ENCODE measurements around the gene KATNAL1.
"Not testable (repeated sequence)": the region's sequence is repeated elsewhere in the genome, so short reads cannot be mapped to it uniquely, and the experiment has no call there.

The KATNAL1 gene

DNA sequence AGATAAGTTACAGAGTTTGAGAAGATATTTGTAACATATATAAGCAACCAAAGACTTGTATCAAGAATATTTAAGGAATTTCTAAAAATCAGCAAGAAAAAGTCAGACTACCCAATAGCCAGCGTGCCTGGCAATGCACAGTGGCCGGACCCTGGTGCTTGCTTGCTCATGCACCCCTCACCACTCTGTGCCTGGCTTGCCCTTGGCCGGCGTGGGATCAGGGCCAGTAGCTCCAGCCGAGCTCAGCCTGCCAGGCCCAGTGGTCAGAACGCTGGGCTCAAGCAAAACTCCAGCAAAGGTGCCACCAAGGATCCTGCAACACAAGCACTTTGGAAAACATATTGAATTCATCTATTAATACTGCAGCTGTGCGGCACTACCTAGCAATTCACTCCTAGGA lies 95.1 kb downstream of the KATNAL1 start:
- no peak for DNase-seq (ENCODE audit: low read depth, low spot score)

DNA sequence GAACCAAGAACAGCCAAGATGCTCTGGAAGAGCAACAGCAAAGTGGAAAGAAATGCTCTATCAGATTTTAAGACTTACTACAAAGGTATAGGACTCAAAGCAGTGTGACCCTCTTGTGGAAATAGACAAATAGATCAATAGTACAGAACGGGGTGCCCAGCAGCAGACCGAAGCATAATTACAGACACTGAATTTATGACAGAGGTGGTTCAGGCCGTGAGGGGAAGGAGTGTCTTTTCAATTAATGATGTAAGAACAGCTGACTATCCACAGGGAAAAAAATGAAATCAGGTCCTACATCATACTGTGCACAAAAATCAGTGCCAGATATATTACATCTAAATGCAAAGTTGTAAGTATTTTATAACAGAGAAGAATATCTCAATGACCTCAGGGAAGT lies 95.6 kb downstream of the KATNAL1 start:
- no peak for DNase-seq (ENCODE audit: low read depth, low spot score)

DNA sequence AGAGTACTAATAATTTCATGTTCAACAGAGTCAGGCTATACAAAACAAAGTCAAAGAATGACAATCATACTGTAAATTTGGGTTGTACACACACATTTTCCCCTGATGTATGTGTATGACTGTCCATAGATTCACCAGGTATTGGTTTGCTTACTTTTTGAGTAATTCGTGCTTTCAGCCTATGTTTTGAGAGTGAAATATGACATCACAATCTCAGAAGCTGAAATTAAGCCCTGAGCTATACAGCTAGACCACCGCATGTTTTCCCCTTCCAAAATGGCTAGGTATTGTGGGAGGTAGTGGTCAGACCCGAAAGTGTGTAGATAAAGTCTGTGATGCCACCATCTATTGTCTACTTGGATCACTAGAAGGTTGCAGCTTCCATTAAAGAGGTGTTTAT lies 102.8 kb downstream of the KATNAL1 start:
- no peak for DNase-seq (ENCODE audit: low read depth, low spot score)

DNA sequence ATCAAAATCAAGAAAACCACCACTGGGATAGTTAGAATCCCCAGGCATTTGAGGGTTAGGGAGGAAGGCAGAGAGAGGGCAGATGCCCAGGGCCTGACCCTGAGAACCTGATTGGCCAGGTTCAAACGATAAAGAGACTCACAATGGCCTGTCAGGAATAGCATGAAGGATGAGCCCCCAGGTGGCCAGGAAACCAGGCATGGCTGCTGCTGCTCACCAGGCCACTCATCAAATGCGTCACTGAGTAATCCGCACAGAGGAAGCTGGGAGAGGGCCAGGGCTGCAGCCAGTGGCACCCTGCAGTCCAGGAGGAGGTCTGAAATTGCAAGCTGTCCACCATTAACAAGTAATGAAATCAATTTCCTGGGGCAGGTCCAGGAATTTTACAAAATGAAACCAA lies 111.3 kb downstream of the KATNAL1 start:
- no peak for DNase-seq (ENCODE audit: low read depth, low spot score)

DNA sequence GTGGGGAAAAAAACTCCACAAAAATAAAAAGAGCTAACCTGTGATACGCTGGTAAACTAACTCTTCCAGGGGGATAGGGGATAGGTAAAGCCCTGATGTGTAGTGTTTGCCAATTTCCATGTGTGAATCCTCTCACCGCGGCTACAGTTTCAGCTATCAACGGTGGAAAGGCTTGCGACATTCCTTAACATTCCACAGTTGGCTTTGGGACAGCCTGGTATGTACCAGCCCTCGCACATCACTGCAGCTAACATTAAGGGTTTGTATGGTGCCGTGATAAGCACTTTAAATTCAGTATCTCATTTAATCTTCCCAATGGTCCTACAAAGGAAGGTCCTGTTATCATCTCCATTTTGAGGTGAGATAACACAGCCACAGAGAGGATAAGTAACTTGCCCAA lies 112.4 kb downstream of the KATNAL1 start:
- no peak for DNase-seq (ENCODE audit: low read depth, low spot score)

DNA sequence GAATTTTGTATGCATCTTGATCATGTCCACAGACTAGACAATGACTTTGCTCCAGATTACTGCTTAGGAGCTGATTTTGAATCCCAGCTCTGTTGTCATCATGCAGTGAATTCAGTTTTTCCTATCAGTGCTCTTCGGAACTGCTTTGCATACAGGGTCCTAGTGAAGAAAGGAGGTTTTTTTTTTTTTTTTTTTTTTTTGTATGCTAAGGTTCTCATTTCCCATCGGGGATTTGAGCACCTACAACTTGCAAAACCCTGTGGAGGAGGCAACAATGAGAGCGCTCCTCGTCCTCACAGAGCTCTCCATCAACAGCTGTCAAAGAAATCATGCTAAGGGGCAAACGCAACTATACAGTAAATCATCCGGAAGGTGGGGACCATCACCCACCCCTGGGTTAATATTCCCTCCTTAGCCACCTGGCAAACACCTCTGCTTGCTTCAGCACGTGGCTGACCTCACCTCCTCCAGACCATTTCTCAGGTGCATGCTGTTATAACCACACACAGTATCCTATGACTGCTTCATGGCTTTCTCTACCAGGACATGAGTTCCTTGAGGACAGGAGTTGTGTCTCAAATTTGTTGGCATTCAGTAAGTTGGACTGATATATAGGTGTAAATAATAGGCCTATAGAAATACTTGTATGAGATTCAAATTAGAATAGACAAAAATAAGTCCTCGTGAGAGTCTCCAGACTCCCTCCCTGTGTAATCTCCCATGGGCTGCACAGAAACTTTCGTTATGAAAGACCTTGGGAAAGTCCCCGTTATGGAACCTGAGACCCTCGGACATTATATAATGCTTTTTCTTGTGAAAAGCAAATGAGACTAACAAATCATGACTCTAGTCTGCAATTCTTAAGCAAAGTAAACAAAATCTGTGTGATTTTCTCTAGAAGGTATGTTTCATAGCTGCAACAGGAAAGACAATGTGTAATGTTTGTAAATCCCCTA lies 113.8 kb downstream of the KATNAL1 start:
- DNase-seq (ENCODE audit: low read depth, low spot score): no peak

DNA sequence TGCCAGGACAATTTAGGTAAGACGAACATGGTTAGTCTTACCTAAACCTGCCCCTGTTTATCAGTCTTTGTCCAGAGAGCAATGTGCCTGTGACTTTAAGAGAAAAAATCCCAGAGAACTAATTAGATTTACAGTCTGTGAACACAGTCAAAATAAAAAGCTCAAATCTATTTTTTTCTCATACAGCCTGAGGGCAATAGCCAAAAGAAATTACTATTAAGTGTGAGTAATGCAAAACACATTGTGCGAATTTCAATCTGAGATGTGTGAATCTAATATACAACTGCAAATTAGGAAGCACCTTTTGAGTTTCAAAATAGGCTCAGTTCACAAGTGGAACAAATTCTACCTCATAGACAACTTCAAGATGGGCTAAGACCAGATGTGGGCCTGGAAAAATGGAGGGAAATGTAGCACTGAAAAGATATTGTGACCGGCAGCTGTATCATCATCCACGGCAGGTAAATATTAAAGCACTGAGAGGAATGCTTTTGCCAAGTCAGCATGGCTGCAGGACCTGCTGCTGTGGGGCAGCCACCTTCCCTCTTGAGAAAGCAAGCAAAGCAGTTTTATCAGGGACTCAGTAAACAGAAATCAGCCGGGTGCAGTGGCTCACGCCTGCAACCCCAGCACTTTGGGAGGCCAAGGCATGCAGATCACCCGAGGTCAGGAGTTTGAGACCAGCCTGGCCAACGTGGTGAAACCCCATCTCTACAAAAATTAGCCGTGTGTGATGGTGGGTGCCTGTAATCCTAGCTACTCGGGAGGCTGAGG lies 114.8 kb downstream of the KATNAL1 start:
- DNase-seq (ENCODE audit: low read depth, low spot score): no peak

DNA sequence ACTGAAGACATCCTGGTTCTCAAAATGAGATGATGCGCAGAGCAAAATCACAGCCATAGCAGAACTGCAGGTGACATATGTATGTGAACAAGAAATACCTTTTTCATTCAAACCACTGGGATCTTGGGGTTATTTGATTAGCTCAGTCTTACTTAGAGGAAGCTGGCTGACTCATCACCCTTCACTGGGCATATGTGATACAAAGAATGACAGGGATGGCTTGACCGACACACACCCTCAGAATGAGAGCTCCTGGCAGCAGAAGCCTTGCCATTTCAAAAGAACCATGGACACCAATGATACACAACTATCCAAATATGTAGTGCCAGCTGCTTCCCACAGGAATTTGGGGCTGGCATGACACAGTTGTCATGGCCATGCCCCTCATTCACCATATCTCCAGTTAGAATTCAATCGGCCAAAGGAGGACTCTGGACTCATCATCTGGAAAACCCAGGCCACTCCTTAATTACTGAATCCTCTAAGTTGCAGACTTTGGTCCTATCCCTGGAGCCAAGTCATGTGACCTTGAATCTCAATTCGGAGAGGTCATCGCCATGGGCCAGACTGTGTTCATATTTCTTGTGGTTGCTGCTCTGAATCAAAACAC lies 115.8 kb downstream of the KATNAL1 start:
- DNase-seq (ENCODE audit: low read depth, low spot score): no peak

DNA sequence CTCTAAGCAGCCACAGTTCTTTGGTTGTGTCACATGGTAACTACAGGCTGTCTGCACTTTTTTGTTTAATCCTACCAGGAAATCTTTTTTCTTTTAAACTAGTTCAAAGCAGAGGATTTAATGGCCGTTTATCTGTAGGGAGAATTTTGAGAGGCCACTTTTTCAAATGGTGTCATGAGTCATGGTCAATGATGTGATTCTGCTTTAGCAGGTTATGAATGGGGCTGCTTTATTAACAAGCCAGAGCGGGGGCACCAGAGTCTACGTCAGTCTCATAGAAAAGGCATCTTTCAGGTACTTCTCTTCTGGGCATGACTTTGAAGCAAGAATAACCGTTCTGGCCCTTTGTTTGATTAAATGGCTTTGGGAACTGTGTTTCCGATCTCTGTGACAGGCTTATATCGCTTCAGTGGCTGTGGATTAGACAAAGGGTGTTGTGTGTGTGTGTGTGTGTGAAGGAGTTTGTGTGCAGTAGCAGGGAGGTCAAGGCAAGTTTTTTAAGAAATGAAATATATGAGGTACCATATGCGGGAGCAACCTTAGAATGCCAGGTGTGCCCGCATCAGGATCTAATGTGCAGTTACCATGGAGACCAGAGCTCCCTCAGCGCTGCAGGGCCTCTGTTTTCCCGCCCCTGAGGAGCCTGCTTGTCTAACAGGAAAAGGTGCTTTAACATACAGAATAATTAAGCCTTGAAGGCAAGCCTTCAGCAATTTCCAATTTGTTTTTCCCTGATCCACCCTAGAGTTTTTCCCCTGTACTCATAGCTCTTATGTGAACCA lies 120.5 kb downstream of the KATNAL1 start:
- no peak for DNase-seq (ENCODE audit: low read depth, low spot score)

DNA sequence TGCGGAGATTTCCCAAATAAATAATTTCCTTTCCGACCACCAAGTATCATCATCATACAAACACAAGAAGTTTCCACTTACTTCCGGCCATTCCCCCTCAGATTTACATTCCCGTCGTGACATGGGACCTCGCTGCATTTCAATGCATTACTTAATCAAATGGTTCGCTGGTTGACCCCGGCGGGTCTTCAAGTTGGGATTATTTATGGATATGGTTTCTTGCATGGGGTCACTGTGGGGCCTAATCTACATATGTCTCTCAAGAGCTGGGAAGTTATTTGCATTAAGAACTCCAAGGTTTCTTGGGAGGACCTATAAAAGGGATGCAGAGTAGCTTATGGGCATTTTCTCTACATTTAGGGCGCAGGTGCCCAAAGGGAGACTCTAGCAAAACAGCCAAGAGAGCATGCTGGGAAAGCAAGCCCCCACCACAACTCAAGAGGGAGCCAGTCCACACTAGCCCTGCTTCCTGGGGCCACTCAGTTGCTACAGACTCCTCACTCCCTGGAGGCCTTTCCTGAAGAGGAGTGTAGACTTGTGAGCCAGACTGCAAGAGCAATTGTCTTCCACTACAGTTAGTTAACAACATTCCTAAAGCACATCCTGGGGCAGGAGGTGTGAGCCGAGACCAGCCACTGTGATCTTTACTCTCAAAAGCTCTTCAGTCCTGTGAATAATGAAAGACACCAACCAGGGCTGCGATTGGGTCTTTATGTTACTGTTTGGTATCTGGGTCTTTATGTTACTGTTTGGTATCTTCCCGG lies 125.3 kb downstream of the KATNAL1 start:
- no peak for DNase-seq (ENCODE audit: low read depth, low spot score)

DNA sequence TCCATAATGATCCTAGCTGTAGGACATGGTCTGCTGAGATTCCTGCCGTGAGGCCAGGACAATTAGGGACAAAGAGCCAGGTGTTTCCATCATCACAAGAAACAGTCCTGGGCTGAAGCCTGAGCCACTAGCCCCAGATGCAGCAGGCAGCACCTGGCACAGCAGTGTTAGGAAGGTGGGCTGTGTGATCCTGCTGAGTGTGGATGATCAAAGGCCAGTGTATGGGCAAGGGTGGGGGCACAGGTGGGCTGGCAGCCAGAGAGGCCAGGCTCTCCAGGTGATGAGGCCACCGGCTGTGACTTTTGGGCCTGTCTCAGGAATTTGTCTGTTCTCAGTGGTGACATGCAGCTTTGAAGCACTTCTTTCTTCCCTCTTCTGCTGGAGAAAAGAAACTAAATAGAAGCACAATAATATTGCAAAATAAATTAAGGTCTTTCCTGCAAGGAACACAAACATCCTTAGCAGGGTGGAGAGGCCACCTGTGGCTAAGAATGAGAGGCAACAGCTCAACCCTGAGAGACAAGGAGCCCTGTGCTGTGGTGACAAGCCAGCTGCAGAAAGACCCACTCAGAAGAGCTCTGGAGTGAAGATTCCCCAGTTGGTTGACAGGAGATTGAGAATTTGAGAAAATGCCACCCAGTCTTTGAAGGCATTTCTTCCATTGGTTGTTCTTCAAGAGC lies 127.6 kb downstream of the KATNAL1 start:
- DNase-seq (ENCODE audit: low read depth, low spot score): no peak

DNA sequence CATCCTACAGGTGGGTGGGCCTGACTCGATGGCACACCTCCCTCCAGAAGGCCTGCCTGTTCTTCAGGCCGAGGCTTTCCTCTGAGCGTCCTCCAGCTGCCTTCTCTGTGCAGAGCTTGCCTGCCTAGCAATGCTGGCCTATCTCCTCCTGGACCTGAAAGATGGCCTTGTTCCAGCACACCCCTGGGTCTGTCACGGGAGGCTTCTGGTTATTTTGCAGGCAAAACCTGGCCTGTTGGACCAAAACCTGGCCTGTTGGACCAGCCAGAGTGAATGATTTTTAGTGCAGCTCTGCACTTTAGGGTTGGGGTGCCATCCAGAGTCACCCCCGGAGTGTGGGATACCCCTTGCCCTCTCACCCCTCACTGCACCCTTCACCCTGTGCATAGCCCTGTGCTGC lies 128.4 kb downstream of the KATNAL1 start:
- DNase-seq (ENCODE audit: low read depth, low spot score): no peak

DNA sequence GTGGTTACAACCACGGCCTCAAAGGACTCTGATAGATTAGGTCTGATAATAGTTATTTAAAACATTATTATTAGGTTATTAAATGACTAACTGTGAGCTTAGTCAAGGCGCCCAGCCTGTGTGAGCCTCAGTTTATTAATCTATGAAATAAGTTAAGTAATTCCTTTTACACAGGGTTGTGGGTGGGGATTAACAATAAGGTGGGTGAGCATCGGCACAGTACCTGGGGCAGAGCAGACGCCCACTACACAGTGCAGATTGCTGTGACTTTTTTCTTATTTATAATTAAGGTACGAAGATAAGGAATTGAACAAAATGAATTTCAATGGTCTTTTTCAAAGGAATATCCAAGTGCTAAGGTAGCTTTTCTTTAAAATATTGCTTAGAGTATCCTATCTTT lies 132.2 kb downstream of the KATNAL1 start:
- DNase-seq (ENCODE audit: low read depth, low spot score): no peak

DNA sequence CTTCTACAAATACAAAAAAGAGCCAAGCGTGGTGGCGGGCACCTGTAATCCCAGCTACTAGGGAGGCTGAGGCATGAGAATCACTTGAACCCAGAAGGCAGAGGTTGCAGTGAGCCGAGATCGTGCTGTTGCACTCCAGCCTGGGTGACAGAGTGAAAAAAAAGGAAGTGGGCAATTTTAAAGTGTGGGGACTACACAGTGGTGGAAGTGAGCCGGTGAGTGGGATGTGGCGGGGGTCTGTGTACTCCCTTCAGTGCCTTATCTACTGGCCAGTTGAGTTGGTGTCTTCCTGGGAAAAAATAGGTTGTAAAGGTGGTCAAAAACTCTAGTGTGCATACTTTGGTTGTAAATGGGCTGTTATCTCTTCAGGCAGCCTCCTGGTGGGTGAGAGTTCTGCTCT lies 133.1 kb downstream of the KATNAL1 start:
- DNase-seq (ENCODE audit: low read depth, low spot score): not testable (repeated sequence)

DNA sequence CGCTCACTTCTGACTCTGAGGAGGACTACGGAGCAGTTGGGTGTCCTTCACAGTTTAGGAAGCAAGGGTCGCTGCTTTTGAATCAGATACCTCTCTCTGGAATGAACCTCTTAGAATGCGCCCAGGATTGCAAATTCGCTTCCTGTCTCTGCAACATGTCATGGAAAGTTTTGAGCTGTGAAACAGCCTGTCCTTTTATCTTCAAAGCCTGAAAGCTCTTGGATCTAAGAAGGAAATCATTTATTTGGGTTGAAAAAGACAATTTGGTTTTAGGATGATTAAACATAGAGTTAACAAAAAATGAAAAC lies 134.1 kb downstream of the KATNAL1 start:
- DNase-seq (ENCODE audit: low read depth, low spot score): no peak

DNA sequence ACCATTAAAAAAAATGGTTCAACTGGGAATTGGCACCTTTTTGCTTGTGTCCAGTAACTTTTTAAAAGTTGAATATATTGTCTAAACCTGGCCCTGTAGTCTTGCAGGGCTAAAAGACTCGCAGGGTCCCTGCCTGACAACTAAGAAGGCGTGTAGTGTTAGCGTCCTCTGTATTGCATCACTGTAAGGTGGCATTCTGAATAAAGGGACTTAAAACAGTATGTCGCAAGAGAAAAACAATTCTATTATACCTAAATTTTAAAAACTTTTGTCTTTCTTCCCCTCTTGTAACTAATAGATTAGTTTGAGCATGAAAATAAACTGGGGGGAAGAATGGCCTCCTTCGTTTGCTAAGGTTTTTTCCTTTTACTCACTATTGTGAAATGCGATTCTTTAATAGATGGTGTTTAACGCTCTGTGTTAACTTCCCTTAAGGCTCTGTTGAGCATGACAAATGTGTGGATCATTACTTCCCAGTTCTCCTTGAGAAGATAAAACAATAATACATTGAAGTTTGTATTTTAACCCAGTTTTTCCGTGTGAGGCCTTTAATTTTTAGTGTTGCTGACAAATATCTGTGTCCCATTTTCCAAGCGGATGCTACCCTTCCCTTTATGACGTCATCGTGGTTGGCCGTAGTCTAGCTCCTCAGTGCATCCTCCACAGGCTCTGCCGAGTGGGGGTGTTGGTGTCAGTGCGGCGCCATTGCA lies 134.6 kb downstream of the KATNAL1 start:
- no peak for DNase-seq (ENCODE audit: low read depth, low spot score)

DNA sequence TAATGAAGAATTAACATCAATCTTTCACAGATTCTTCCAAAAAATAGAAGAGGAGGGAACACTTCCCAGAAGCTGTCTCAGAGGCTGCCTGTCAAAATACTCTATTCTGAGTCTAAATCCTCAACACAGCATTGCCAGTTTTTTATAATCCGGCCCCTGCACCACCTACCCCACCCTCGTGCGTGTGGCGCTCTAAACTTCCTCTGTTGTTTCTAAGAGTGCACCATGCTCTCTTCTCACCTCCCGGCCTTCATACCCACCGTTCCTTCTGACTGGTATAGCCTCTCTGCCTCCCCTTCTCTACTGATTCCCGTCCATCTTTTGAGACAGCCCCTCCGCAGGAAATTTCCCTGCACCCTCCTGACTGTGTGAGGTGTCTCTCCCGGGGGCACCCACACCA lies 136.8 kb downstream of the KATNAL1 start:
- no peak for DNase-seq (ENCODE audit: low read depth, low spot score)

DNA sequence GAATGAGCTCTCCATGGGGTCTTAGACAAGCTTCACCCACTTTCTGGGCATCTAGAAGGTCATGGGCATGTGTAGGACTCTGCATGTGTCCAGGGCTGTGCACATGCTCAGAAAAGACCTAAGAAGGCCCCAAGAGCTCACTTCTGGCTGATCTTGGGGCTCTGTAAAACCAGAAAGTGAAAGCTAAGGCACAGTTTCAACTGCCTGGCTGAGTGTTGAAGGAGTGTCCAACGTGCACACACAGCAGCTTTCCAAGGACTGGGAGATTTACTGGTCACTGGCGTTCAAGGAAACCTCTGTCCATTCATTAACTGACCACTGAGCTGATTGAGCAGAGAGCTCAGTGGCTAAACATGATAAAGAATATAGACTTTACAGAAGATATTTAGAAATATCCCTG lies 137.9 kb downstream of the KATNAL1 start:
- no peak for DNase-seq (ENCODE audit: low read depth, low spot score)

DNA sequence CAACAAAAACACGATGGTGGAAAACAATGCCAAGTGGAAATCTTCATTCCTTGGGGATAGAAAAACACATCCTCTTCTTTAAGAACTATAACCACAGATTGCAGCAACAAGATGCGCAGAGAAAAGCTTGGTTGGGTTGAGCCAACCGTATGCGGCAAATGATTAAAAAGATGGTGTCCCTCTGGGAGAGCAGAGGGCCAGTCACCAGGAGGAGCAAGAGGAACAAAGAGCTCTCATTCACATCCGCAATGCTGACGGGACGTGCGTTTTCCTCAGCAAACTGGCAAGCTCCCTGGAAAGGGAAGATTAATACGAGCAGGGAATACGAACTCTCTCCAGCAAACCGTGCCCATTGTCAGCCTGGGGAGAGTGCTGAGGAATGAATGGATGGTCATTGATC lies 141.6 kb downstream of the KATNAL1 start:
- DNase-seq (ENCODE audit: low read depth, low spot score): no peak

DNA sequence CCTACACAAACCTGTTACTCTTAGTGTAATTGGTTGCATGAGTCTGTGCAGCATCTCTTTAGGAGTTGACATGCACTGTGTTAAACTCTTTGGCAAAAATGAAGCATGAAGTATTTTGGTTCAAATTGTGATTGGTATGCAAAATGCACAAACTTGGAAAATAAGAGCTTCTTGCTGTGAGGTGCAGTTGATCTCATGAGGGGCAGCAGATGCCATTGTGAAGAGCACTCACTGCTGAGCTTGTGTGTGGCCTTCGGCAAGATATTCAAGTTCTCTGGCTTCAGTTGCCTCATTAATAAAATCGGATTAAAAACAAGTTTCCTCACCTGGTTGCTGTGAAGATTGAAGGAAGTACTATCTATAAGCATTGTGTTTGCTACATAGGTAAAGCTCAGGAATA lies 142.3 kb downstream of the KATNAL1 start:
- no peak for DNase-seq (ENCODE audit: low read depth, low spot score)
